ENCODE measurements around the gene ABCC3.

- no peak for TF ChIP-seq EZH2 (IDR thresholded peaks at IDR 0.05)
- TF ChIP-seq POLR2AphosphoS5 (IDR thresholded peaks at IDR 0.05; ENCODE audit: borderline replicate concordance, low read depth, low read length), result no peak
Observed at GRCh38 chr17:50629902-50630301, 4.8 kb upstream of the ABCC3 start.
